ENCODE data around the gene NEAT1.
"Not testable (repeated sequence)": the region's sequence is repeated elsewhere in the genome, so short reads cannot be mapped to it uniquely, and the experiment has no call there.

Gene NEAT1

DNA sequence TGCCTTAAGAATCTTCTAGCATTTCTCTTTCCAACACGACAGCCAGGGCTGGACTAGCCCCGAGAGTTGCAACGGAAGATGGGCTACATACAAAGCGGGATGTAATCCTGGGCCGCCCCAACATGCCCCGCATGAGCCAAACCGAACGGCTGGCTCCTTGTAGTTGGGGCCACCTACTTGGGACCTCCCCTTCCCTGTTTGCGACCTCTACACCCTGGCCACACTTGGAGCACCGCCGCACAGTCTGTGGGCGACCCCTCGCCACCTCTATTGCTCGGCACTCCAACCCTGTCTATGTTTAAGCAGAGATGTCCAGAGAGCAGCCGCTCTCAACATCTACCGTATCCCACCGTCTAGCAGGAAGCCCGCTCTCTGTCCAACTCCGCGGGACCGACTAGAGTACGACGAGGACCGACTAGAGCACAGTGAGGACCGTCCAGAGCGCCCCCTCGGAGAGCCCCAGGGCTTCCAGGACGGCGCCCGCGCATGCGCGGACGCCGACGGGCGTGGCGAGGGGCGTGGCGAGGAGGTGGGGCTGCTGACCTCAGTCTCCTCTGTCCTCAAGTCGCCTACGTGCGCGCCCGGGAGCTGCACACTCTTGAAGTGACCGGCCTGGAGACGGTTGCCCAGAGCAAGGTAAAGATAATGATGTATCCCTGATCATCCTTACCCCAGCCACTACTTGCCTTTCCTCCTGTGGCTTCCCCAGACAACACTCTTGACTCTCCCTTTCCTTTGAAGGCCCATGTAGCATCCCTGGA, 32.3 kb downstream of the NEAT1 start:
- peak; percentile 95 for DNase-seq

DNA sequence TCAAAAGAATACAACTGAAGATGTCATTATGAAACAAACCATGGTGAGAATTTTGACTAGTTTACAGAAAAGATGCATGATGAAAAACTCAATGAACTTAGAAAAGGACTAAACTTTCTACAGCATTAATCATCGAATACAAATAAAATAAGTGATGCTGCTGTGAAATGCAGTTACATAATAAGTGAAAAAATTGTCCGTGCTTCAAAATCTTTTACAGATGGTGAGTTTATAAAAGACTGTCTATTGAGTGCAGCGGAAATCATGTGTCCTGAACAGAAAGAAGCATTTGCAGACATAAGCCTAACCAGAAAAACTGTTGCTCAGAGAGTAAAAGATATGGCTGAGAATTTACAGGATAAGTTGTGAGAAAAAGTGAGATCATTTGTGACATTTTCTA, 33.8 kb downstream of the NEAT1 start:
- DNase-seq: no peak

DNA sequence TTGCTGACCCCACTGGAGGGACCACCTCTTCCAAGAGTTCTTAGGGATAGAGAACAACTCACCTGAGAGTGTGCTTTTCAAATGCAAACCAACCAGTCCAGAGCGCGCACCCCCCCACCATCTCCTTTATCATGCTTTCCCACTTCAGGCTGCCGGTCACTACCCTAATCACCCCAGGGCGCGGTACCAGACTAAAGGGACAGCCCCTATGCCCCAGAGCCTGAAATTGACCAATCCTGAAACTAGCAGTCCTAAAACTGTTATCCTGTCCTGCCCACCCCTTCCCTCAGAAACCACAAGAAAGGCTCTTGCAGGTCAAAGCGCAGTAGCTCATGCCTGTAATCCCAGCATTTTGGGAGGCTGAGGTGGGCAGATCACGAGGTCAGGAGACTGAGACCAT, 37.0 kb downstream of the NEAT1 start:
- no peak for DNase-seq

DNA sequence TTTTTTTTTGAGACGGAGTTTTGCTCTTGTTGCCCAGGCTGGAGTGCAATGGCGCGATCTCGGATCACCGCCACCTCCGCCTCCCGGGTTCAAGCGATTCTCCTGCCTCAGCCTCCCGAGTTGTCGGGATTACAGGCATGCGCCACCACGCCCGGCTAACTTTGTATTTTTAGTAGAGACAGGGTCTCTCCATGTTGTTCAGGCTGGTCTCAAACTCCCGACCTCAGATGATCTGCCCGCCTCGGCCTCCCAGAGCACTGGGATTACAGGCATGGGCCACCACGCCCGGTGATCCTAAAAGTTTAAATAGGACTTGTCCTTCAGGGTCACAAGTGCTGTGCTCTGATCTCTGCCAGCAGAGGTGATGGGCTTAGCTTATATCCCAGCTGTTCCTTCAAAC, 42.9 kb downstream of the NEAT1 start:
- DNase-seq: not testable (repeated sequence)

- not testable (repeated sequence) for DNase-seq
These were observed 44.7 kb downstream of the NEAT1 start for GRCh38 chr11:65467306-65467705.

DNA sequence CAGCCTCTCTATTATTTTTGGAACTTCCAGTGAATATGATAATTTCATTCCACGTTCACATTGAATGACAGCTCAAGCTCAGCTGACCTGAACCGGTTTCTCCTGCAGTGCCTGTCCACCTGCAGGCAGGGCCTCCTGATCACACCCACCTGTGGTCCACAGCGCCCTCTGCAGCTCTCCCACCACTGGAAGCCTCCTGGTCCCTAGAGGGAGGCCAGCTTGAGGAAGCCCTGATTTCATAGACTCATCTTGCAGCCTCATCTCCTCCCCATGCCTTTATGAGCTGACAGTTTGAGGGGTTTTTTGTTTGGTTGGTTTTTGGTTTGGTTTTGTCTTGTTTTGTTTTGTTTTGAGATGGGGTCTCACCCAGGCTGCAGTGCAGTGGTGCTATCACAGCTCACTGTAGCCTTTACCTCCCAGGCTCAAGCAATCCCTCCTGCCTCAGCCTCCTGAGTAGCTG, 46.3 kb downstream of the NEAT1 start:
- peak; percentile 76 for DNase-seq

DNA sequence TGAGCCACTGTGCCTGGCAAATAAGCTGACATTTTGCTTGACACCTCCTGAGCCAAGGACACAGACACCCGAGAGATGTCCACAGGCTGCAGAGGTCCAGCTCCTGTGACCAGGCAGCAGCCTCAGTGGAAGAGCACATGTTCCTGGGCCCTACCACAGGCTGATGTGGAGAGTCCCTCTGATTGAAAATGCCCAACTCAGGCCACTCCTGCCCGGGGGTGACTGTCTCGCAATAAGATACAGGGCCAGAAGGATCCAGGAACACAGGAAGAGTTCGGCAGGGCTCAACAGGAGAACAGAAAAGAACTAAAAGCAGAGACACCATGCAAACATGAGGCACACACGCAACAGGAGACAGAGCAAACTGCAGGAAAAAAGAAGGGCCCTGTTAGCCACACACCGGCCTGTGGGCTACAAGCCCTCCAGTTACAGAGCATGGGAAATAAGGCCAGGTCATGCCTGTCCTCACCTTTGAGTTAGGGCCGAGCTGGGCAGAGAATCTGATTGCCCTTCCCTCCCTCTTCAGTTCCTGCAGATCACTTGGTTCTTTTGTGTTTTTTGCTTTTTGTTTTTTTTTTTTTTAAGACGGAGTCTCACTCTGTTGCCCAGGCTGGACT, 47.9 kb downstream of the NEAT1 start:
- no peak for DNase-seq

GRCh38 chr11:65471447-65471891, 48.9 kb downstream of the NEAT1 start:
- DNase-seq: no peak

GRCh38 chr11:65472588-65473277, 50.1 kb downstream of the NEAT1 start:
- not testable (repeated sequence) for DNase-seq

DNA sequence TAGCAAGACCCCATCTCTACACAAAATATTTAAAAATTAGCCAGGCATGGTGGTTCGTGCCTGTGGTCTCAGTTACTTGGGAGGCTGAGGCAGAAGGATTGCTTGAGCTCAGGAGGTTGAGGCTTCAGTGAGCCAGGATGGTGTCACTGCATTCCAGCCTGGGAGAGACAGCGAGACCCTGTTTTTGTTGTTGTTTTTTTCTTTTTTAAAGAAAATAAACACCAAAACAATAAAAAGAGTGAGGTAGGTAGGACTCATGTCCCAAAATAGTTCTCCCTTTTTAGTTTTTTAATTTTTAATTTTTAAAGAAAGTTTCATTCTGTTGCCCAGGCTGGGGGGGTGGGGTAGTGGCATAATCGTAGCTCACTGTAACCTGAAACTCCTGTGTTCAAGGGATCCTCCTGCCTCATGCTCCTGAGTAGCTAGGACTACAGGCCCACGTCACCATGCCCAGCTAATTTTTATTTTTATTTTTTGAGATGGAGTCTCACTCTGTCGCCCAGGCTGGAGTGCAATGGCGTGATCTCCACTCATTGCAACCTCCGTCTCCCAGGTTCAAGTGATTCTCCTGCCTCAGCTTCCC, 50.8 kb downstream of the NEAT1 start:
- DNase-seq: no peak

DNA sequence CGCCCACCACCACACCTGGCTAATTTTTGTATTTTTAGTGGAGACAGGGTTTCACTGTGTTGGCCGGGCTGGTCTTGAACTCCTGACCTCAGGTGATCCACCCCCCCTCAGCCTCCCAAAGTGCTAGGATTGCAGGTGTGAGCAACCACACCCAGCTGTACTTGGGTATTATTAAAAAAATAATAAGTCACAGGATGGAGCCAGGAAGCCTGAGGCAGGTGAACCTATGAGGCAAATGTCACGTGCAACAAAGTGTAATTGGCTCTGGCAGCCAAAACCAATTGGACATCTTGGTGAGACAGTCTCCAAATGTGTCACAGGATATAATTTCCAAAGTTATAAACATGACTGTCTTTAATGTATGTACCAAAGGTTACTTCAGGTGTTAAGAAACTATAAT, 52.3 kb downstream of the NEAT1 start:
- DNase-seq: no peak

GRCh38 chr11:65476632-65477148, 54.1 kb downstream of the NEAT1 start:
- no peak for DNase-seq

DNA sequence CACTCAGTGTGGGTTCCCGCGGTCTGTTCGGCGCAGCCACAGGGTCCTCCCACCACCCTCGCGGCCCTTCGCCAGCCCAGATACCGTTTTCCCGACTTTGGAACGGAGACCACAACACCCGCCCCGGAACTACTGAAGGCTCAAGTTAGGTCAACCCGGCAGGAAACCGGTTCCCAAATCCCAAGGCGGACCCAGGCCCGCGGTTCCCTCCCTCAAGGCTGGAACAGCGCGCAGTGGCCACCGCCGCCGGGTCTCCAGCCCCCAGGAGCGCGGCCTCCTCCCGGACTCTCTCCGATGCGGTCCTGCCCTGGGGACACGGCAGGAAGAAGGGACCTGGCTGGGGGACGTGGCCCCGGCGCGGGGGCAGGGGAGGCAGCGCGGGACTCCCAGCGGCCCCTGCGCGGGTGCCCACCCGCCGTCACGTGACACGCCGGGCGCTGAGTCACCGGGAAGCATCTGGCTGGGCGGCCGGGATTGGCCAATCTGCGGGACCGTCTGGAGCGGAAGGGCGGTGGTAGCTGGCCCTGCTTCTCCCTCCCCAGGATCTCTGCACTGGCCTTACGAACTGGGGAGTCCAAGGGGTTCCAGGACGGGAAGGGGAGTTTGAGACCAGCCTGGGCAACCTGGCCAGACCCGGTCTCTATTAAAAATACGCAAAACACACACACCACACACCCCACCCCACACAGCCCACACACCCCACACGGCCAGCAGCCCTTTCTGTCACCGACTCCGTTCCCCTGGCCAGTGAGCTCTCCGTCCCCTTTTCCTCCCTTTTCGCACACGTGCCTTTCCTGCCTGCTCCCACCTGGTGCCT, 54.8 kb downstream of the NEAT1 start:
- peak; percentile 97 for DNase-seq

DNA sequence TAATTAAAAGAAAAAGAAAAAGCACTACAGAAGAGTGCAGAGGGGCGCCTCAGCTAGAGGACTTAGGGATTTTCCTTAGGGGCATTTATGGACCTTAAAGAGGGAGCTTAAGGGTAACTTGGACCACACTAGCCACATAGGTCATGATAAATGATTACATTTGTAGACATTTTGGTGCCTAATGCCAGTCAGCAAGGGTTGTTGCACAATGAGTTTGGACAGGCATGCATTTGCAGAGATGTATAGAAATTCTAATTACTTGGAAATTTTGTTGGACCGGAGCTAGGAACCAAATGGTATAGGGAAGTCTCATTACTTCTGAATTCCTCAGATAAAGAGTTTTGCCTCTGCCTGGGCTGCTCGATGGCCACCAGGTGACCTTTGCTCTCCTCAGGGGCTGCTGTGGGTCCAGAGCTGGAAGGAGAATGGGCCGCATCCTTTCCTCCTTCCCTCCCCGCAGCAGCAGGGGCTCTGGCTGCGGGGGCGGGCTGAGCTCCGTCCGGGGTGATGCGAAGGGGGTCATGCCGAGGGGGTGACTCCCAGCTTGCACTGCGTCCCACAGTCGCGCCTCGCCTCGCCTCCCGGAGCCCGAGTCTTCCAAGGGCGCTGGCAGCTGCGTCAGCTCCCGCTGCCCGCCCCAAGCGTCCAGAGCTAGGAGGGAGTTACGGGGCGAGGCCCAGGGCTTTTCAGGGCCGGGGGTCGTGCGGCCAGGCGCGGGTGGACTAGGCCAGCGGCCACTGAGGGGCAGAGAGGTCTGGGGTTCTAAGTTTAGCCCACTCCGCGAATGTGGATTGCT, 56.0 kb downstream of the NEAT1 start:
- DNase-seq: no peak

DNA sequence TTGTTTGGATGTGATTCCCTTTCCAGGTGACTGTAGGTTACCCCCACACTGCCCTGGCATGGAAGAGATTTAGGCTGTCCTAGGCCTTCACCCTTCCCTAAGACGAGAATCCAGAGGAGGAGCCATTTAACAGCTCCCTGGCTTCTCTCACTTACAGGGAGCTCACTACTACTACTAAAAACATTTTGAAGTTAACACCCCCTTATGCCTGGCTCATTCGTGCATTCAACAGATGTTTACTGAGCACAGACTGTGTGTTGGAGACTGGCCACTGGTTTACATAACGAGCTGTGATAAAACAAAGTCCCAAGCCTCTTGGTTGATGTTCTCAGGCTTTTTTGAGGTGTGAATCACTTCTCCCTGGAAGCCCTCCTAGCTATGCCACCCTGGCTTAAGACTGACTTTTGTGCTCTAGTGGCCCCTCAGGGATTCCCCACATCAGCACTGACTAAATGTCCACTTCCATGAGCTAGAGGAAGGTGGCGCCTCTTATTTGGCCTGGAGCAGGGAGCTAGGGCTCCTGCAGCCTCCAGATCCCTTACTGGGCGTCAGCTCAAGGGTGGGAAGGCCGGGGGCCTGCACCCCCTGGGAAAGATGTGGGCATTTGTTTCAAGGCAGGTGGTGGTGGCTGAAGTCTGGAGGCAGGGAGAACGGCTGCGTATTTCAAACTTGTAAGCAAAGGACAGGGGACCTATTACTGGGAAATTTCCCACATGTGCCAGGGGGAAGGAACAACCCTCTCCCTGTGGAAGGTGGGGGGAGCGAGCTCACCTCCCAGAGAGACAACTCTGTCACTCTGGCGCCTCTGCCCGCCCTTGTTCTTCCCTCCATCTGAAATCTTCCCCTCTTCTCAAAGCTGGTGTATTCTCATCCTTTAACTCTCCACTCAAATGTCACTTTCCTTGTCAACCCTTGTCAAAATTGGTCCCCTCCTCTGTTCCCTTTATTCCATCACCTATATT, 56.9 kb downstream of the NEAT1 start:
- DNase-seq: no peak

DNA sequence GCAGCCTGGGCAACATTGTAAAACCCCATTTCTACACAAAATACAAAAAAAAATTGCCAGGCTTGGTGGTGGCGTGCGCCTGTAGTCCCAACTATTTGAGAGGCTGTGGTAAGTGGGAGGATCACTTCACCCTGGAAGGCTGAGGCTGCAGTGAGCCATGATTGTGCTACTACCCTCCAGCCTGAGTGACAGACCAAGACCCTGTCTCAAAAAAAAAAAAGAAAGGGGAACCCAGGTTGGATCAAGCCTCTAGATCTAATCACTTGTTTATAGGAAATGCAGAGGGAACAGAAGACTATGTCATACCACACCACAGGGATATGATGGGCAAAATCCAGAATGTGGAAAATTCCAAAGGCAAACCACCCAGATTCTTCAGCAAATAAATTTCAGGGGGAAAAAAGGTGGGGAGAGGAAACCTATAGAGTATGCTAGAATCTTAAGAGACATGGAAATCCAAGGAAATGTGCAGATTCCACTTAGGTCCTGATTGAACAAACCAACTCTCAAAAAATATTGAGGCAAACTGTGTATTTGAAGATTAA, 59.8 kb downstream of the NEAT1 start:
- DNase-seq: no peak

DNA sequence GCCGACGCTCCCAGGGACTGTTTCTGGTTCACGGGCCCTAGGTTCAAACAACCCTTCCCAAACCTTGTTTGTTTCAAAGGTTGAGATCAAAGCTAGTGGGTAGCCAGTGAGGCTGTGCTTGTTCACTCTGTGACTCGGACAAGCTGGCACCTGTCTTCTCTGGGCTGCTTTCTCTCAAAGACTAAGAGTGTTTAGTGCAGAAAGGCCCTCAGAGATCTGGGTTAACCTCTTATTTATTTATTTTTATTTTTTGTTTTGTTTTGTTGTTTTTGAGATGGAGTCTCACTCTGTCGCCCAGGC, 63.3 kb downstream of the NEAT1 start:
- DNase-seq: no peak

- no peak for DNase-seq
These were observed 64.2 kb downstream of the NEAT1 start for GRCh38 chr11:65486570-65487466.

Data from activated effector memory CD4-positive, alpha-beta T cell treated with anti-CD3 and anti-CD28 coated beads, Interleukin-2, amount 50 U/mL, for 16 hours (primary cell).